CD4-positive, alpha-beta T cell treated with Interleukin-10 for 1 hour (primary cell): ENCODE measurements around the gene PRR23E.

Experiments
- DNase-seq: peaks from one replicate; pipeline ENCODE4 v3.0.0-alpha.2; 2020

PRR23E gene, protein sequence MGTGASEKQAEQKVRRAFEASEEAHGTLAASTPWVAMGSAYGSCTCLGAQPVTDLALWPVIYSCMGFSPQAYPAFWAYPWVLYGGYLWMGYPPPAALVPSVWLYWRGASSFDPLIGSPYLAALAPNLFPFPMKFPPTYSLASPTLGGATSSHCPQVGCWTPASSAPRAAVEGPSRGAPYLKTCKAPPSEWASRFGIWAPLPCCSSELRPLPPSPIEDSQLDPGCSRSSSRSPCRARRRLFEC

DNA sequence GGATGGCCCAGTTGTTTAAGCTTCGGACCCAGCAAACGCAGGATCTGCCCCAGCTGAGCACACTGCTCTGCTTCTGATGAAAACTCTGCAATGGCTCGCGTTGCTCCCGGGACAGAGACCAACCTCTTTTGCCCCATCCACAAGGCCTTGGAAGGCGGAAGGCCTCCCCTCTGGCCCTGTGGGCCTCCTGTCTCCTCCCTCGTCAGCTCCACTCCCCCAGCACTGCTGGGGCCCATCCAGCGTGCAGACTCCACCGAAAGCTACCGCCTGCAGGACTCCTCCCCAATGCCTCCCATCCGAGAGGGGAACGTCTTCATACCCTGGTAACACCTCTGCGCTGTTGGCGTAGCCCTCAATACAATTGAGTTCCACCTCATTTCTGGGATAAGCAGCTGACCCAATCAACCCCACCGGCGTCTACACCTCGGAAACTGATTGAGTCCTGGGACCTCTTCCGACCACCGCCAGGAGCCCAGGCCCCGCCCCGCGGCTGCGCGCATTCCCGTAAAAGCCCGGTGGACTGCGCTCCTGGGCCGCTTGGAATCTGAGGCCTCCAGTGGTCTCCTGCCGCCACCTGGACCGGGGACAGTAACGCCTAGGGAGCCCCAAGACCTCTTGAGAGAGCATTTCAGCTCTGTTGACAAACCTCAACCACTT lies at the start of gene PRR23E:
Gene PRR23E, plus strand, starts transcription at position 556 of the 657 bp plus-strand sequence. CDS start 3,555 bp downstream, outside the sequence.
- DNase-seq, result no peak

DNA sequence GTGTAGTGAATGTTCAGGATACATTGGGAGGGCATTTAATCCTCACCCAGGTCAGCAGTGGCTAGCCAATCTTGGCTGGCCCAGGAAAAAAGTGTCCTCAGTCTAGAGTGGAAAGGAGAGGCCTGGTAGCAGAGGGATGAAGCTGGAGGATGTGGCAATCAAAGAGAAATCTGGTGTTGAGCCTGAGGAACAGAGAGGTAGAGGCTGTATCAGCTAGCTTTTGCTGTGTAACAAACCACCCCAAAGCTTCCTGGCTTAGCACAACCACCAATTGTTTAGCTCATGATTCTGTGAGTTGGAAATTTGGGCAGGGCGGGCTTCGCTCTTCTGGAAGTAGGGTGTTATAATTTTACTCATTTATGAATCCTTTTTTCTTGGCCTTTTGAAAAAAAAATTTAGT lies 49.8 kb upstream of the PRR23E start:
- no peak for DNase-seq

DNA sequence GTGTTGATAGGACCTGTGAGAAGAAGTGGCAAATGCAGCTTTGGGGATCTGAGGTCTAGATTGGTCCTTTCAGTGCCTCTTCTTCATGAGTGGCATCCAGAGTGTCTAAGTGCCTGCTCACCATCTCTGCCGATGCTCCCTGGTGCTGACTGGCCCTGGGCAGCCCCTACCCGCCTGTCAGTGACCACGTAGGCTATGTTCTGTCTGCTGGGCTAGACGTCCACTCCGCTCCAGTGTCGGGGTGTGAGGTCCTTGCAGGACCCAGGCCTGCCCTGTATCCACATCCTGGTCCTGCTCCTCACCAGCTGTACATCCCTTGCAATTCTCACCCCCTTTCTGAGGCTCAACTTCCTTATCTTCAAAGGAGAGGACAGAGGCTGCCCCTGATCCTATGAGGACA lies 48.3 kb upstream of the PRR23E start:
- no peak for DNase-seq

DNA sequence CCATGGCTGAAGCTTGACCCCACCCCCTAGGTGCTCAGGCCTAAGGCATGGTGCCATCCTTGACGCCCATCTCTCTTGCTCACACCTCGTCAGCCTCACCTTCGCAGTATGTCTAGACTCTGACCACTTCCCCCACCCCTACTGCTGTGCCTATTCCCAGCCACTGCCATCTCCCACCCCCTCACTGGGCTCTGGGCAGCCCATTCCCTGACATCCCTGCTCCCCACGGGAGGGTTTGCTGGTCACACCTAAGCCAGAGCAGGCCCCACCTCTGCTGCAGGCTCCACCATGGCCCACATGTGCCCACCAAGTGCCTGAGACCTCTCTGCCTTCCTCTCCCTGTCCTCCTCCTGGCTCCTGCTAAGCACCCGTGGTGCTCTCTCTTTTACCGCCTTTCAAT lies 47.7 kb upstream of the PRR23E start:
- no peak for DNase-seq

DNA sequence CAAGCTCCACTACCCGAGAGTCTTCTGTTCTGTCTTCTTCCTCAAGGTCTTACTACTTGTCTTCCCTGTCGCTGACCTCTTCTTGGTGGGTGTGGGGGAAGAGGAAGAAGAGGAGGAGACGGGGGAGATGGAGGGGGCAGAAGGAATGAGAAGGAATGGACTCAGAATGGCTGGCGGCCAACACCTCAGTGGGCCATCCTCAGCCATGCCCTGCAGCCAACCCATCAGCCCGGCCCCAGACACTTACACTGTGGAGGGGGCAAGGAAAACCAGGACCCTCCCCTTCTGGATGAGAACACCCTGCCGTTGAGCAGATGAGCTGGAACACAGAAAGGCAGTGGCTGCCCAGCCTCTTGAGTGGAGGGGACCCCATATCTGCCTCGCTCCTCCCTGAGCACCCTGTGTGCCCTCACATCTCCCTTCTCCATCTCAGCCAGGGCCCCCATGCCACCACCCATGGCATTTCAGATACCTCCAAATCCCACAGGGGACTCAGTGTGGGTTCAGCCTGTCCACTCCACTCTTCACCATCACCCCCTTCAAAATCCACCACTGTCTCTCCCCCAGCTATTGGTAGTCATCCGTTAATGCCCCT lies 45.5 kb upstream of the PRR23E start:
- no peak for DNase-seq

DNA sequence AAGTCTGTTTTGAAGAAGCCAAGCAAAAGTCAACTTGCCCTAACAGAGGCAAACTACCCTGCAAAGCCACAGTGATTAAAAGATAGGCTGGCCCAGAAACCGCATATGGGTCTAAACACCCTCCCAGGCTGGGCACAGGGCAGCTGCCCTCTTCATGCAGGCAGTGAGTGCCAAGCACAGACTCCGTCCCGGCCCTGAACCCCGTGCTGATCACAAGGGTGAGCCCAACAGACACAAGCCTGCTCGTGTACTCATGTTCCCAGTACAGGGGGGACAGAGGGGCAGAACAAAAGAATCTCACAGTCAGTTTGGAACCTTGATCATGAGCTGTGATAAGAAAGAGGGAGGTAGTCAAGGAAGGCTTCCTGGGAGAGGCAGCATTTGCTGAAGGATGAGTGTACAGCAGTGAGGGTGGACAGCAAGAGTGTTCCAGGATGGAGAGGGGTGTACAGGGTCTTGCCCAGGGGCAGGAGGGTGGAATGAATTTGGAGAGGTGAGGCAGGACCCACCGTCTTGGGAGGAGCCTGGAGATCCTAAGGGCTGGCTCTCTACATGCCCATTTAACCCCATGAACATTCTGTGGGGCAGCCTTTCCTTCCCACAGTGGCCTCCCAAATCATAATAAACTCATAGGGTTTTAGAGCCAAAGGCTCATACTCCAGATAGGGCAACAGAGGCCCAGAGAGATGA lies 43.2 kb upstream of the PRR23E start:
- no peak for DNase-seq

DNA sequence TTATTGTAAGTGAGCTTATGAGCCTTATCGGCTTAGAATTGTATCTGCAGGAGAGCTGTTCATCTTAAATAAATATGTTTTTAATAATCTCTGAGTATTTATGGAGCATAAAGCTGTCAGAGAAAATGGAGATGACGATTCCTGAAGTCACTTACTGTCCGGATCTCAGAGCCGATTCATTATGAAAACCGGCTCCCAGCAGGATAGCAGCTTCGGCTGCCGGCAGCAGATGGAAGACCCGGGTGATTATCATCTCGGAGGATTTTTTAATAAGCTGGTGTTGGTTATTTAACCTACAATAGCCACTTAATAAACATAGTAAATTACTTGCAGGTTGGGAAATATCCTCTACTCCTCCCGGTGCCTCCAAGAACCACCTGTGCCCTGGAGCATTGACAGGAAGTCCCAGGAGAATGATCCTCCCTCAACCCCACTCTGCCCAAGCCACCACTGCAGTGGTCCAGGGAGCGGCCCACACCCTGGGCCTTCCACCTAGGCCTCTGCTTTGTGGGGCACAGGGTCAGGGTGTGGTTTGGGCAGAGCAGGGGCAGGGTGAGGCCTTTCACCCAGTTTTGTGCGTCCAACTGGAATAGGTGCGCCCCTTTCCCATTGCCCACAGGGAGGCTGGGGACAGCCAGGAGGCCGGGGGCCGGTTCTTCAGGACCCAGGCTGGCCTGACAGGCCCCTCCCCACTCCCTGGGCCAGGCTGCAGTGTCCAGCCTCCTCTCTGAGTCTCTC lies 42.2 kb upstream of the PRR23E start:
- no peak for DNase-seq

DNA sequence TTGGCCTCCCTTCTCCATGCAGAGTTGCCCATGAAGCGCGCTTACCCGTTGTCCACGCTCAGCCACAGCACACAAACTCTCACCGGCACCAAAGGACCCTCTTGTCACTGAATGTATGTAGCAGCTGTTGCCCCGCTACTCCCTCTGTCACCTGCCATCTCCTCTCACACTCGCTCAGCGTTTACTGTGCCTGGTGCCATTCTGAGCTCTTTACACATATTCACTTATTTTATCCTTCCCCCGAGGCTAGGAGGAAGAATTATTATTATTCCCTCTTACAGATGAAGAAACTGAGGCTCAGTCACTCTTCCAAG lies 41.7 kb upstream of the PRR23E start:
- no peak for DNase-seq

DNA sequence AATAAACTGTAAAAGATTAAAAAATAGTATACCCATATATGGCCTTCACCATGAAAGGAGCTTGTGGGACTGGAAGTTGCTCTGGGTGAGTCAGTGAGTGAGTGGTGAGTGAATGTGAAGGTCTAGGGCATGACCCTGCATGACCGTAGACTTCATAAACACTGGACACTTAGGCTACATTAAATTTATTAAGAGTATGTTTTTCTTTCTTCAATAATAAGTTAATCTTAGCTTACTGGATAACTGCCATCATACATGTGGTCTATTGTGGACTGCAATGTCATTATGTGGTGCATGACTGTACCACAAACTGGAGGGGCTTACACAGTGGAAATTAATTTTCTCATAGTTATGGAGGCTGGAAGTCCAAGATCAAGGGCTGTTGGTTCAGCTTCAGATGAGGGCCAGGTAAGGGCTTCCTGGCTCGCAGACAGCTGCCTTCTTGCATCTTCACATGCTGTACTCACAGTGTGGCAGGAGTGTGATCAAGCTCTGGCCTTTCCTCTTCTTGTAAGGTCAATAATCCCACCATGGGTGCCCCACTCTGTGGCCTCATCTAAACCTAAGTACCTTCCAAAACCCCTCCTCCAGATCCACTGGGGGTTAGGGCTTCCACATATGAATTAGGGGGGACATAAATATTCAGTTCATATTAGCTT lies 40.8 kb upstream of the PRR23E start:
- no peak for DNase-seq

DNA sequence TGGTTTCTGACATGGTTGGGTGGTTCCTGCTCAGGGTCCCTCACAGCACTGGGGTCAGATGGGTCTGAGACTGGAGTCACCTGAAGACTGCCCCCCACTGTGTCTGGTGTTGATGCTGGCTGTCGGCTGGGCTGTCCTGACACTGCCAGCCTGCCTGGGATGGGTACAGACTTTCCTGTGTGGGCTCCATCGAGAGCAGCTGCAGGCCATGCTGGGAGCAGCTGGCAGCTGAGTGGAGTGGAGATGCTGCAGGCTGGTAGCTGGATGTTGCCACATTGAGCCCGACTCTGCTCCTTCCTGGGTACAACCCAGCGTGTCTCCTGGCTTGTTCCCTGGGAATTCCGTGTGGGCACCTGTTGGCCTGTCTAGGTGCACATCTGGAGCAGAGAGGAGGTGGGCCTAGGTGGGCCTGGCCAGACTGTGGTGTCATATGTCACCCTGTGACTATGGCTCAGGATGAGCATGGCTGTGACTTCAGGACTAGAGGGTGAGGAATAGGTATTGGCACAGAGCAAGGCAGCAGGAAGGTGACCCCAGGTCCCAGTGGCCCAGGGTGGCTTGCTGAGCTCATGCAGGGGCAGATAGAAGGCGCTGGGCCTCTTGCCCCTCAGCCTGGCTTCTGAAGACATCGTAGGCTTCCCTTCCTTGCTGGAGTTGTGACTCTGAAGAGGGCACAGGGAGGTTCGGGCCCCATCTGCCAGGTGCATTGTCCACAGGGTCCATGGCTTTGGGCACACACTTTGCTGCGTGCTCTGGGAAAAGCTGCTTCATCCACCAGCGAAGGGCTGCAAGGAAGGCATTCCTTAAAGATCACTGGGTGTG lies 40.0 kb upstream of the PRR23E start:
- no peak for DNase-seq

DNA sequence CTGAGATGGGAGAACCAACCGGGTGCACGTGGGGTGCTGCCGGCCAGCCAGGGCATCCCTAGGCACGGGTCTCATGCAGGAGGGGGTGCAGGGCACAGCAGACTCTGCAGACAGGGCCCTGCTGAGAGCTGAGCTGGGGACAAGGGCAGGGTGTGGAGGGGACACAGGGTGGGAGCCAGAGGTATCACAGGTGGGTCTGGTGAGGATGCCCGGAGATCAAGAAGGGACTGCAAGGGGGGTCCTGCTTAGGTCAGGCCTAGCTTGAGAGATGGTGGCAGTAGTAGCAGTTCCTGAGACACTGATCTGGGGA lies 39.5 kb upstream of the PRR23E start:
- DNase-seq, result no peak

DNA sequence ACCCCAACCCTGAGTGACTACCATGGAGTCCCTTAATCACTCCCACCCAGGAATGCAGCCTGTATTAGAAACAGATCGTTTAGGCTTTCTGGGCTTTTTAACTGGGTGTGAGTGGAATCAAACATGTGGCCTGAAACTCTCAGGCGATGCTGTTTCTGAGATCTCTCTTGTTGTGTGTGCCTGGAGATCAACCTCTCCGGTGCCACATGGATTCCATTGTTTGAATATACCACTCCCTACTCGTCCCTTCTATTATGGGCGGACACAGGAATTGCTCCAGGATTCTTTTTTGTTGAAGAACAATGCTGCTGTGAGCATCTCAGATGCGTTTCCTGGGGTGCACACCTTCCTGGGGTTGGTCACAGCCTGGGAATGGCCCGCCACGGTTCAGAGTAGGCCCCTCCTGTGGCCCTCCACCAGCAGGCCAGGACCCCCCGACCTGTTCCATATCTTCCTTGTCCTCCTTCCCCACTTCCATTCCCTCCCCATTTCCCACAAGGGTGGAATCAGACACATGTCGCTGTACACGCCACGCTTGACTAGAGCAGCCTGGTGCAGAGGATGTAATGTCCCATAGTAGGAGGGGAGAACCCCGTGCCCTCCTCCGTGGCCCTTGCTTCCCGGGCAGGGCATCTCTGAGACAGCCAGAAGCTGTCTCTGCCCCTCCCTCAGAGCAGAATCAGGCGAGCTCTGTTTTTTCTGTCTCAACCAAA lies 36.4 kb upstream of the PRR23E start:
- DNase-seq, result no peak

DNA sequence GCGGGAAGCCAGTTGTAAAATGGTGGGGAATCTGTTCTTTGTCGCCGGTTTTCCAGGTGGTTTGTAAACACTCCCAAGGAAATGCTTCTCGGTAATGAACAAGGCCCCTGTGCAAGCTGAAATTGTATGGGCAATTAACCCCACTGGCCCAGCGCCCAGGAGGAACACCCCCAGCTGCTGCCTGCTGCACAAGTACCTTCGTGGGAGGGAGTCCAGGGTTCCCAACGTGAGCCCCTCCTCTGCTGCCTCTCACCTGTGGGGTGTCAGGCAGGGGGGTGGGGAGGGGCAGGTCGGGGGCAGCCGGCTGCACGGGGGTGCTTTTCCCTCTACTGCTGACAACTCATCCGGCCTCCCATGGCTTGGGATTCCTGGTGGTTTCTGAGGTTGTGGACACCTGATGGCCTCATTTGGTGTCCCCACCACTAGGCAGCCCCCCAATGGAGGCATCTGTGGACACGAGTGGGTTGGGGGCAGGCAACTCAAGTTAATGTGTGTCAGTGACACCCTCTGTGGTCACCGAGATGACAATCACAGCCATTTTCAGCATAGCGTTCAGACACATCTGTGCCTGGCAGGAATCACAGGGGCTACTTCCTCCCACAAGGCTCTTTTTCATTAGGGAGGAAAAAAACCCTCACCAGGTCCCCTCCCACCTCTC lies 35.6 kb upstream of the PRR23E start:
- no peak for DNase-seq

DNA sequence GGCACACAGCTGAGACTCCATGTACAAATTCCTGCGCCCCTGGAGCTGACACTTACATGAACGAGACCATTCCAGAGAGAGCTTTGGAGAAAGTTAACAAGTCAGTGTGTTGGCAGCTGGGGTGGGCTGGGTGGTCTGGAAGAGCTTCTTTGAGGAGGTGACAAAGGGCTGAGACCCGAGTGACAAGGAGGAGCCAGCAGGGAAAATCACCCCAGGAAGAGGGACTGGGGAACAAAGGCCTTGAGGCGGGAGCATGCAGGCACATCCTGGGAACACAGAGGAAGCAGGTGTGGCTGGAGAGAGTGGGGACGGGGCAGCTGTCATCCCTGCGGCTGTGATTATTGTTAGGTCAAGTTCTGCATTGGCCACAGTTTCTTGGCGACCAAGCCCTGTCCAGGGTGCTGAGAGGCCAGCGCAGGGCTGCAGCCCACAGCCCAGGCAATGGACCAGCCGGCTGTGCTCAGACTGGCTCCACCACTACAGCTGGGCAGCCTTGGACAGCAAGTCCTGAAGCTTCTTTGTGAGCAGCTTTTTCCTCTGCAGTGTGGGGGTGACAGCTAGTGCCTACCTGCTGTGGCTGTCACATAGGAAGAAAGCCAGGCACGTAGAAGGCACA lies 34.2 kb upstream of the PRR23E start:
- DNase-seq, result no peak

DNA sequence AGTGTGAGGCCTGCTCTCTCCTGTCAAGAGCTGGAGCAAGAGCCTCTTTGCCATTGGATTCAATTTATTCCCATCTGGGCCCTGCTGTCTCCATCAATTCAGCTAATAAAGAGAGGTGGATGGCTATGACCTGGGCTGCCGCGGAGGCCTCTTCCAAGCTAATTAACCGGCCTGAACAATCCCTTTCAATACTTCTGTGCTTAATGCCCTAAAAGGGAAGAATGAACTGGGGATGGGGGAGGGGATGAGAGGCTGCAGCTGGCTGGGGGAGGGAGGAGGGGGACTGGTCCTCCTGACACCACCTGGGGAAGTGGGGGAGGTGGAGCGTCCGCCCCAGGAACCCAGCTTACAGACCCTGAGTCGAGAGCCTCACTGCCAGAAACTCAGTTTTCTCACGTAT lies 33.4 kb upstream of the PRR23E start:
- no peak for DNase-seq

DNA sequence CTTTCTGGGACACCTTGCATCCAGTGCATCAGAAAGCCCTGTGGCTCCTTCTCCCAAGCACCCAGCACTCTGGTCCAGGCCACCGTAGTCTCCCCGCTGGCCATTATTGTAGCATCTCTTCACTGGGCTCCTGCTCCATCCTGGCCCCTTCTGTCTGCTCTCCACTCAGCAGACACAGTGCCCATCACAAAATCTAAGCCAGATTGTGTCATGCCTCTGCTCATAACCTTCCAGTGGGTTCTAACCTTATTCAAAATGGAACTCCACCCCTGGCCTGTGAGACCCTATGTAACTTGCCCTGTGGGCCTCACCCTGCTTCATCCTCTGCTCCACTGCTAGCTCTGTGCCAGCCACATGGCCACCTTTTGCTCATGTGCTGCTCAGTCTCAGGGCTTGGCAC lies 31.7 kb upstream of the PRR23E start:
- no peak for DNase-seq

DNA sequence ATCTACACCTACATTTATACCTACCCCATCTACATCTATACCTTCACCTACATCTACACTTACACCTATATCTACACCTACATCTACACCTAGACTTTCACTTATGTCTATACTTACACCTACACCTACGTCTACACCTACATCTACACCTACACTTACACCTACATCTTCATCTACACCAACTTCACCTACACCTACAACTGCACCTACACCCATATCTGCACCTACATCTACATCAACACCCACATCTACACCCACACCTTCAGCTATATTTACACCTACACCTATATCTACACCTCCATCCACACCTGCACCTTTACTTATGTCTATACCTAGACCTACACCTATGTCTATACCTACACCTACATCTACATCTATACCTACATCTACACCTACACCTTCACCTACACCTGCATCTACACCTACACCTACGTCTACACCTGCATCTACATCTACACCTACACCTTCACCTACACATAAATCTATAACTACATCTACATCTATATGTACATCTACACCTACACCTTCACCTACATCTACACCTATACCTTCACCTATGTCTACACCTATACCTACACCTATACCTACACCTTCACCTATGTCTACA lies 30.9 kb upstream of the PRR23E start:
- DNase-seq, result no peak

DNA sequence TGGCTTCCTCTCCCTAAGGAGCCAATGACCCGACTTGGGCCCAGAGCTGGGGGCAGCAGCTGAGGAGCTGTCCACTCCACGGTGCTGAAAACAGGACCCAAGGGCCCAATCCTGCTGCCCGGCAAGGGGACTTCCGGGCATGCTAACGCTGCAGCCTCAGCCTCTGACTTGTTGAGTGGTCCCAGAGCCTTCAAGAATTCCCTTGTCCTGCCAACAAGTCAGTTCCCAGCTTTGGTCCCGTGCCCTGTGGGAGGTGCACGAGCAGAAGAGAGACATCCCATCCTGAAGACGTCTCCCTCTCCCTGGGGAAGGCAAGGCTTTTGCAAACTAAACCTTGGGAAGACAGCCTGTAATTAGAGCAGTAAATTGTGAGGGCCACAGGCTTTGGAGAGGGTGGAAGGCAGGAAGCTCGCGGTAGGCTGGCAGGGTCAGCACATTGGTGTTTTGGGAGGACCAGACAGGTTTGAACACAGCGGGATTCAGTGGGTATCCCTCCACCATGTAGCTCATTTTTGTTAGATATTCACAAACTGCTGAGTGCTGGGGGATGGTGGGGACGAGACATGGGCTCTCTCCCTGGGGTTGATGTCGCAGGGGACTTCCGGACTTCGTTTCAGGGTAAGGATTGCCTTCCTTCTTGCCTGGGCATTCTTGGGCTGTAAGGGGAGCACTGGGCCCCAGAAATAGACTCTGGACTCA lies 29.8 kb upstream of the PRR23E start:
- no peak for DNase-seq

DNA sequence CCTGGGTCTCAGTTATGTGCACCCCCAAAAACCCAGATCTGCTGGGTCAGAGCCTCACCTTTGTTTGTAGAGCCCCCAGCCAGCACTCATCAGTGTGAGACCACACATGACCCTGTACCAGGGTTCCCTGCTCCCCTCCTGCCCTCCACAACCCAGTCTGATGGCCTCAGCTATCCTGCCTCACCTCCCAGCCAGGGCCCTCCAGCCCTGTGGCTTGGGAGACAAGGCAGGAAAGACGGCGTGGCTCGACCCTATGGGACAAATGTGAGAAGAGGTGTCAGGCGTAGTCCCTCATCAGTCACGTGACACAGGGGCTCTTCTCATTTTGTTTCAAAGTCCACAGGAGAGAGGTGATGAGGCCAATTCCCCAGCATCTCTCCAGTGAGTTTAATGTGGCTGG lies 28.3 kb upstream of the PRR23E start:
- no peak for DNase-seq
